SK-N-MC (cell line): ENCODE data around the gene PSMB1.

Experiments
- EZH2 ChIP-seq: fragments of 200-600 bp; sonication (generic); IDR thresholded peaks from one replicate; pipeline ENCODE4 v1.6.1; 2017; ENCODE audit warnings: antibody characterized with exemption
- POLR2AphosphoS5 ChIP-seq: IDR thresholded peaks from 2 replicates; pipeline ENCODE4 v1.6.1; 2012; ENCODE audit warnings: mild to moderate bottlenecking, low read depth, low read length, borderline replicate concordance

DNA sequence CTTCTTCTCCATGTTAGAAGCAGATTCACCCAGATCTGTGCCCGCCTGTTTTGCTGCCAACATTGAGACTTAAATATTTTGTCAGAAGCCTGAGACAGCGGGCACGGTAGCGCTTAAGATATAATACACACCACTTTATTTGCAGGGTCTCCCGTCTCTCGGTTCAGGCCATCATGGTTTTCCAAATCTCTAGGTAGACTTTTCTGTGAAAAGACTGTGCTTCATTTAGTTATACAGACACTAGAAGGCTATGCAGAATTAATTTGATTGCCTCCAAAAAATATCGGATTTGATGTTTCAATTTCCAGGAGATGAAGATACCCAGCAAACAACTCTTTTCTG, 1.7 kb upstream of the PSMB1 start:
- TF ChIP-seq EZH2 (no peak), POLR2AphosphoS5 (no peak)
